HepG2 (cell line): ENCODE data around the gene MVP. TPM values are rescaled to one million over a fixed set of nuclear protein-coding genes. Genes with fewer than 3 reads are reported as not detected.

ENCODE experiments used
- ATAC-seq: fragments of 200-7000 bp; cut with Tn5 transposase; 3 replicates; pipeline ENCODE4 v1.9.1; 2020; ENCODE audit warnings: mild to moderate bottlenecking, moderate library complexity
- BruUV-seq: library from RNA; stranded (reverse); fragments of 400-500 nt; replicated peaks from 2 replicates; lab custom pipeline; 2021; lab: Mats Ljungman, UMichigan
- CTCF ChIA-PET: fragments of 300-600 bp; formaldehyde crosslinking; extraction: SDS; loops from one replicate; lab custom pipeline; 2021; ENCODE audit warnings: low total read pairs, inconsistent platforms, low intra/inter-chr PET ratio; lab: Yijun Ruan, JAX
- POLR2A ChIA-PET: fragments of 350-600 bp; sonication (Branson Sonifier 250); formaldehyde crosslinking; loops from one replicate; lab custom pipeline; 2020; ENCODE audit warnings: antibody characterized with exemption, inconsistent platforms; lab: Yijun Ruan, JAX
- DNase-seq: peaks from one replicate; pipeline ENCODE4 v3.0.0-alpha.2; 2015; ENCODE audit warnings: low spot score
- FAIRE-seq: peaks from 3 replicates; lab custom pipeline; 2011; peaks lifted over from hg19 to GRCh38; lab: Jason Lieb, UNC
- H2AFZ ChIP-seq: one replicate; pipeline ENCODE4 v1.6.1; 2011; ENCODE audit warnings: low read length, inconsistent platforms
- H3K27ac ChIP-seq: fragments of 300-600 bp; 3 replicates; pipeline ENCODE4 v1.8.0; 2011; ENCODE audit warnings: mixed run types, mild to moderate bottlenecking, mixed read lengths, low read length, inconsistent platforms; ENCODE audit not compliant: insufficient read depth; ENCODE audit errors: extremely low read length
- H3K27me3 ChIP-seq, 2 experiments: fragments of 200-600 bp in 1 of 2; 2 replicates in 1 of 2; 3 replicates in 1 of 2; pipeline versions ENCODE4 v1.6.0 to v1.8.0; 2011; ENCODE audit warnings: low read length in 2 of 2, mild to moderate bottlenecking in 2 of 2, moderate library complexity in 2 of 2, inconsistent platforms in 1 of 2; ENCODE audit not compliant: insufficient read depth in 2 of 2, control insufficient read depth in 1 of 2
- H3K36me3 ChIP-seq, 2 experiments: fragments of 200-600 bp in 1 of 2; replicated peaks in 1 of 2; 2 replicates in 1 of 2; 3 replicates in 1 of 2; pipeline versions ENCODE4 v1.5.1 to v1.8.0; 2011; ENCODE audit warnings: low read length in 2 of 2, inconsistent platforms in 1 of 2; ENCODE audit not compliant: insufficient read depth in 2 of 2, control insufficient read depth in 1 of 2
- H3K4me1 ChIP-seq: 2 replicates; pipeline ENCODE4 v1.5.1; 2012; ENCODE audit warnings: low read length, inconsistent platforms; ENCODE audit not compliant: insufficient read depth
- H3K4me2 ChIP-seq: 2 replicates; pipeline ENCODE4 v1.6.0; 2011; ENCODE audit warnings: low read depth, low read length, inconsistent platforms
- H3K4me3 ChIP-seq, 3 experiments: fragments of 200-600 bp in 1 of 3; sonication (generic), shearing (Covaris generic) in 1 of 3; replicated peaks in 1 of 3; 2 replicates each; pipeline ENCODE4 v1.5.1; 2011 to 2016; ENCODE audit warnings: low read length in 3 of 3, inconsistent platforms in 2 of 3, low read depth in 2 of 3, mild to moderate bottlenecking in 2 of 3, control low read depth in 1 of 3, mixed read lengths in 1 of 3; ENCODE audit not compliant: insufficient read depth in 1 of 3
- H3K79me2 ChIP-seq: one replicate; pipeline ENCODE4 v1.6.1; 2011; ENCODE audit warnings: low read length, inconsistent platforms; ENCODE audit not compliant: insufficient read depth
- H3K9ac ChIP-seq: 2 replicates; pipeline ENCODE4 v1.6.0; 2011; ENCODE audit warnings: mild to moderate bottlenecking, low read depth, low read length, inconsistent platforms; ENCODE audit not compliant: insufficient read depth
- H3K9me3 ChIP-seq: 2 replicates; pipeline ENCODE4 v1.5.1; 2012; ENCODE audit warnings: mild to moderate bottlenecking, low read length
- H4K20me1 ChIP-seq: 2 replicates; pipeline ENCODE4 v1.6.0; 2011; ENCODE audit warnings: inconsistent platforms, mild to moderate bottlenecking, low read length, moderate library complexity; ENCODE audit not compliant: insufficient read depth
- AKAP8 ChIP-seq: sonication (generic); formaldehyde crosslinking; IDR thresholded peaks from 2 replicates; pipeline ENCODE4 v1.5.1; 2020; ENCODE audit warnings: mild to moderate bottlenecking, missing genetic modification reagents
- EED ChIP-seq: sonication (generic); formaldehyde crosslinking; IDR thresholded peaks from 2 replicates; pipeline ENCODE4 v1.5.0; 2020; ENCODE audit warnings: mild to moderate bottlenecking, missing genetic modification reagents
- FOSL1 ChIP-seq: sonication (generic); formaldehyde crosslinking; IDR thresholded peaks from 2 replicates; pipeline ENCODE4 v1.9.0; 2021; ENCODE audit warnings: missing genetic modification reagents, borderline replicate concordance
- NFIB ChIP-seq: sonication (generic); formaldehyde crosslinking; IDR thresholded peaks from 2 replicates; pipeline ENCODE4 v1.9.0; 2021; ENCODE audit warnings: missing genetic modification reagents, mild to moderate bottlenecking, borderline replicate concordance
- RORA ChIP-seq: sonication (generic); formaldehyde crosslinking; IDR thresholded peaks from 2 replicates; pipeline ENCODE4 v1.5.0; 2020; ENCODE audit warnings: mild to moderate bottlenecking, missing genetic modification reagents, moderate library complexity
- TAF15 ChIP-seq: fragments of 200-400 bp; formaldehyde crosslinking; IDR thresholded peaks from one replicate; pipeline ENCODE4 v1.6.1; 2018; ENCODE audit warnings: mild to moderate bottlenecking, low read depth, low read length; ENCODE audit not compliant: poor library complexity, severe bottlenecking
- ZNF841 ChIP-seq: sonication (generic); formaldehyde crosslinking; IDR thresholded peaks from 2 replicates; pipeline ENCODE4 v1.8.1; 2023; ENCODE audit warnings: missing genetic modification reagents, borderline replicate concordance
- ZSCAN30 ChIP-seq: sonication (generic); formaldehyde crosslinking; IDR thresholded peaks from 2 replicates; pipeline ENCODE4 v1.5.0; 2020; ENCODE audit warnings: mild to moderate bottlenecking, missing genetic modification reagents
- WGBS: methylation state at CpG from one replicate; pipeline ENCODE4 v1.1.6; 2017; ENCODE audit warnings: low lambda C conversion rate; 5-methylcytosine and 5-hydroxymethylcytosine counted together
- in situ Hi-C: cut with HindIII; loops from 2 replicates; pipeline ENCODE4 v1.10.0; 2017; ENCODE audit warnings: low pct_unique_long_range_greater_than_20kb; ENCODE audit not compliant: extremely low pct_ligation_motif_present
- intact Hi-C: fragments of 100-400 bp; cut with micrococcal nuclease; formaldehyde crosslinking; loops from one replicate; pipeline ENCODE4 v1.10.0; 2022; ENCODE audit not compliant: unreplicated experiment
- polyA plus RNA-seq, 8 experiments: library from polyadenylated mRNA; depleted of rRNA in 3 of 8; stranded (reverse) in 7 of 8; unstranded in 1 of 8; fragments of >200 nt; fragmentation: Illumina TruSeq in 4 of 8; extraction: Trizol in 4 of 8; gene quantifications; 2 replicates each; pipeline versions ENCODE4 v1.2.1 to v1.2.3, GENCODE V29; 2011 to 2016; ENCODE audit warnings: low read depth in 4 of 8, missing spikeins in 1 of 8, mixed read lengths in 1 of 8; ENCODE audit not compliant: insufficient read depth in 1 of 8
- total RNA-seq, 5 experiments: library from RNA; depleted of rRNA; stranded (reverse); fragments of >200 nt; fragmentation: Illumina TruSeq; extraction: Trizol; gene quantifications; 2 replicates each; pipeline ENCODE4 v1.2.3, GENCODE V29; 2016; ENCODE audit warnings: low read depth in 1 of 5
- TF ChIP-seq, protein P1 (sequence below): sonication (generic); formaldehyde crosslinking; IDR thresholded peaks from 2 replicates; pipeline ENCODE4 v1.5.1; 2020; ENCODE audit warnings: mild to moderate bottlenecking, moderate library complexity, missing genetic modification reagents
- TF ChIP-seq, protein P2 (sequence below): sonication (generic); formaldehyde crosslinking; IDR thresholded peaks from 2 replicates; pipeline ENCODE4 v1.4.0; 2020; ENCODE audit warnings: missing genetic modification reagents, mild to moderate bottlenecking, borderline replicate concordance

Gene MVP
- total and polyA plus RNA-seq, 2 of the 13 experiments (the other 11 are each of a cell fraction or from before 2014, with no cell fraction given) = 22.9 to 43.5 TPM

DNA sequence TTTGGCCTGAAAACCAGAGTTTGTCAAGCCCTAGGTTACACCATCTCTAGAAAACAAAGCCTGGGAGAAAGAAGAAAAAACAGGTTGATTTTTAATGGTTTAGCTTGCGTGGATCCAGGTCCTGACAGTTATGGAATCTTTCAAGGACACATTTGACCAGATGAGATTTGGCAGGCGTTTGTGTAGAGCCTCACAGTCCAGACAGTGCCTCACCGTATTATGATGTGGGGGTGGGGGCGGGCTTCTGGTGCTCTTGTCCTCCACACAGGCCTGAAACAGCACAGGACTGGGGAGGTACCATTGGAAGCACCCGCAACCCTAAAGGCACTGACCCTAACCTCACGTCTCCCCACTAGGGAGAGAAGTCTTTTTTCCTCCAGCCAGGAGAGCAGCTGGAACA lies 19.6 kb downstream of the MVP start:
- no peak for ATAC-seq
- H3K27me3 ChIP-seq = no peaks in the 10 kb centered on the region
- no peak for TF ChIP-seq AKAP8 (CRISPR knock-in tag)
- no peak for TF ChIP-seq ZNF841 (CRISPR knock-in tag)
- no peak for TF ChIP-seq RORA (CRISPR knock-in tag)
- TF ChIP-seq TAF15 = no peak
- TF ChIP-seq NFIB (CRISPR knock-in tag) = no peak
- TF ChIP-seq ZSCAN30 (CRISPR knock-in tag) = no peak
- TF ChIP-seq, protein P1, sequence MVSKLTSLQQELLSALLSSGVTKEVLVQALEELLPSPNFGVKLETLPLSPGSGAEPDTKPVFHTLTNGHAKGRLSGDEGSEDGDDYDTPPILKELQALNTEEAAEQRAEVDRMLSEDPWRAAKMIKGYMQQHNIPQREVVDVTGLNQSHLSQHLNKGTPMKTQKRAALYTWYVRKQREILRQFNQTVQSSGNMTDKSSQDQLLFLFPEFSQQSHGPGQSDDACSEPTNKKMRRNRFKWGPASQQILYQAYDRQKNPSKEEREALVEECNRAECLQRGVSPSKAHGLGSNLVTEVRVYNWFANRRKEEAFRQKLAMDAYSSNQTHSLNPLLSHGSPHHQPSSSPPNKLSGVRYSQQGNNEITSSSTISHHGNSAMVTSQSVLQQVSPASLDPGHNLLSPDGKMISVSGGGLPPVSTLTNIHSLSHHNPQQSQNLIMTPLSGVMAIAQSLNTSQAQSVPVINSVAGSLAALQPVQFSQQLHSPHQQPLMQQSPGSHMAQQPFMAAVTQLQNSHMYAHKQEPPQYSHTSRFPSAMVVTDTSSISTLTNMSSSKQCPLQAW (CRISPR knock-in tag) = no peak
- TF ChIP-seq EED = no peak
- TF ChIP-seq, protein P2, sequence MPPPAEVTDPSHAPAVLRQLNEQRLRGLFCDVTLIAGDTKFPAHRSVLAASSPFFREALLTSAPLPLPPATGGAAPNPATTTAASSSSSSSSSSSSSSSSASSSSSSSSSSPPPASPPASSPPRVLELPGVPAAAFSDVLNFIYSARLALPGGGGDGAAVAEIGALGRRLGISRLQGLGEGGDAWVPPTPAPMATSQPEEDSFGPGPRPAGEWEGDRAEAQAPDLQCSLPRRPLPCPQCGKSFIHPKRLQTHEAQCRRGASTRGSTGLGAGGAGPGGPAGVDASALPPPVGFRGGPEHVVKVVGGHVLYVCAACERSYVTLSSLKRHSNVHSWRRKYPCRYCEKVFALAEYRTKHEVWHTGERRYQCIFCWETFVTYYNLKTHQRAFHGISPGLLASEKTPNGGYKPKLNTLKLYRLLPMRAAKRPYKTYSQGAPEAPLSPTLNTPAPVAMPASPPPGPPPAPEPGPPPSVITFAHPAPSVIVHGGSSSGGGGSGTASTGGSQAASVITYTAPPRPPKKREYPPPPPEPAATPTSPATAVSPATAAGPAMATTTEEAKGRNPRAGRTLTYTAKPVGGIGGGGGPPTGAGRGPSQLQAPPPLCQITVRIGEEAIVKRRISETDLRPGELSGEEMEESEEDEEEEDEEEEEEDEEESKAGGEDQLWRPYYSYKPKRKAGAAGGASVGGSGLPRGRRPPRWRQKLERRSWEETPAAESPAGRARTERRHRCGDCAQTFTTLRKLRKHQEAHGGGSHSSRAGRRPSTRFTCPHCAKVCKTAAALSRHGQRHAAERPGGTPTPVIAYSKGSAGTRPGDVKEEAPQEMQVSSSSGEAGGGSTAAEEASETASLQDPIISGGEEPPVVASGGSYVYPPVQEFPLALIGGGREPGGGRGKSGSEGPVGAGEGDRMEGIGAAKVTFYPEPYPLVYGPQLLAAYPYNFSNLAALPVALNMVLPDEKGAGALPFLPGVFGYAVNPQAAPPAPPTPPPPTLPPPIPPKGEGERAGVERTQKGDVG (CRISPR knock-in tag) = no peak
- no peak for TF ChIP-seq FOSL1 (CRISPR knock-in tag)
- FAIRE-seq = no peak
- 81% methylated on average over 4 of the region's 6 CpGs for WGBS
- no peaks in the 10 kb centered on the region for H3K9me3 ChIP-seq
- H3K27ac ChIP-seq = no peak overlapping the region
- no peak overlapping the region for H3K9ac ChIP-seq
- H2AFZ ChIP-seq = no peak overlapping the region
- no peaks in the 10 kb centered on the region for H3K4me1 ChIP-seq
- no peak for DNase-seq
- POLR2A ChIA-PET = interaction anchor here (0.7 to 2.0 kb wide), 2 partner anchors 8 to 10 kb away, joined by 5 to 7 read pairs; no protein-coding TSS in a partner anchor
- intact Hi-C loops = no loop called here
- no TSS peak for BruUV-seq
- CTCF ChIA-PET = no interaction called here
- no peaks in the 10 kb centered on the region for H4K20me1 ChIP-seq
- peaks cover 3 to 5% of the 10 kb centered on the region in 2 experiments; a peak in 3 of 5 replicates for H3K36me3 ChIP-seq
- in situ Hi-C loops = no loop called here
- no peaks in the 10 kb centered on the region for H3K79me2 ChIP-seq
- H3K4me2 ChIP-seq = no peak overlapping the region
- no peak overlapping the region for H3K4me3 ChIP-seq
